Common myeloid progenitor, CD34-positive (primary cell): ENCODE data around the gene MID1.

Experiments used
- CTCF ChIA-PET: fragments of 350-600 bp; sonication (Branson Sonifier 250); formaldehyde crosslinking; loops from one replicate; lab custom pipeline; 2021; ENCODE audit warnings: antibody characterized with exemption; lab: Charles Lee
- POLR2A ChIA-PET: fragments of 350-600 bp; sonication (Branson Sonifier 250); formaldehyde crosslinking; loops from one replicate; lab custom pipeline; 2021; ENCODE audit warnings: antibody characterized with exemption; lab: Charles Lee
- DNase-seq, 3 donors: peaks; one replicate each; pipeline versions ENCODE4 v3.0.0 to v3.0.0-alpha.2; 2013
- H3K27ac ChIP-seq, 2 experiments: 1 replicate in 1 of 2; 2 replicates in 1 of 2; pipeline ENCODE4 v1.7.0; 2013; ENCODE audit warnings: inconsistent platforms in 2 of 2, low read length in 2 of 2, mild to moderate bottlenecking in 2 of 2, low read depth in 1 of 2, moderate library complexity in 1 of 2; ENCODE audit not compliant: severe bottlenecking in 2 of 2, insufficient read depth in 1 of 2, poor library complexity in 1 of 2
- H3K27me3 ChIP-seq, 5 experiments: replicated peaks in 2 of 5; 1 replicate in 3 of 5; 2 replicates in 2 of 5; pipeline versions ENCODE4 v1.6.1 to v1.7.0; 2013; ENCODE audit warnings: low read length in 4 of 5, mild to moderate bottlenecking in 2 of 5, moderate library complexity in 2 of 5, inconsistent platforms in 1 of 5; ENCODE audit not compliant: insufficient read depth in 5 of 5, control insufficient read depth in 4 of 5
- H3K36me3 ChIP-seq, 4 experiments: 1 replicate in 2 of 4; 2 replicates in 2 of 4; pipeline versions ENCODE4 v1.6.1 to v1.7.0; 2013; ENCODE audit warnings: low read length in 3 of 4, control low read depth in 1 of 4, mild to moderate bottlenecking in 1 of 4; ENCODE audit not compliant: control insufficient read depth in 4 of 4, insufficient read depth in 4 of 4
- H3K4me1 ChIP-seq, 4 experiments: 1 replicate in 3 of 4; 2 replicates in 1 of 4; pipeline versions ENCODE4 v1.6.1 to v1.7.1; 2013; ENCODE audit warnings: low read length in 3 of 4, mild to moderate bottlenecking in 3 of 4, control low read depth in 1 of 4, inconsistent platforms in 1 of 4, moderate library complexity in 1 of 4; ENCODE audit not compliant: control insufficient read depth in 4 of 4, insufficient read depth in 4 of 4; ENCODE audit errors: control extremely low read depth in 1 of 4
- H3K4me3 ChIP-seq, 7 experiments: 1 replicate in 4 of 7; 2 replicates in 3 of 7; pipeline versions ENCODE4 v1.5.1 to v1.7.0; 2013; ENCODE audit warnings: mild to moderate bottlenecking in 7 of 7, low read length in 6 of 7, moderate library complexity in 6 of 7, inconsistent platforms in 2 of 7, low read depth in 2 of 7, control low read depth in 1 of 7; ENCODE audit not compliant: insufficient read depth in 4 of 7, control insufficient read depth in 1 of 7; ENCODE audit errors: extremely low read depth in 1 of 7
- H3K9me3 ChIP-seq, 5 experiments: 1 replicate in 4 of 5; 2 replicates in 1 of 5; pipeline versions ENCODE4 v1.6.1 to v1.7.1; 2013; ENCODE audit warnings: low read length in 4 of 5, mild to moderate bottlenecking in 2 of 5, inconsistent platforms in 1 of 5, low read depth in 1 of 5, moderate library complexity in 1 of 5; ENCODE audit not compliant: control insufficient read depth in 4 of 5, insufficient read depth in 2 of 5; ENCODE audit errors: control extremely low read depth in 1 of 5
- WGBS: methylation state at CpG from one replicate; pipeline ENCODE4 v1.1.5; 2013; ENCODE audit not compliant: insufficient coverage; 5-methylcytosine and 5-hydroxymethylcytosine counted together

MID1 gene

GRCh38 chrX:10631416-10632145 is 11.2 kb upstream of the MID1 start:
- 90% methylated on average over 4 of the region's 7 CpGs for WGBS
- H3K27ac ChIP-seq: no peak overlapping the region
- ChIA-PET CTCF (interaction anchor here (1.0 to 1.2 kb wide), 2 partner anchors 15 to 506 kb away, joined by 3 read pairs; no protein-coding TSS in a partner anchor), POLR2A (no interaction called here)
- H3K27me3 ChIP-seq: peaks cover 0 to 2% (median 0%) of the 10 kb centered on the region in 5 experiments
- DNase-seq: no peak
- H3K36me3 ChIP-seq: no peaks in the 10 kb centered on the region
- no peaks in the 10 kb centered on the region for H3K9me3 ChIP-seq
- no peak overlapping the region for H3K4me3 ChIP-seq
- peaks cover 0 to 2% (median 0%) of the 10 kb centered on the region in 4 experiments for H3K4me1 ChIP-seq

DNA sequence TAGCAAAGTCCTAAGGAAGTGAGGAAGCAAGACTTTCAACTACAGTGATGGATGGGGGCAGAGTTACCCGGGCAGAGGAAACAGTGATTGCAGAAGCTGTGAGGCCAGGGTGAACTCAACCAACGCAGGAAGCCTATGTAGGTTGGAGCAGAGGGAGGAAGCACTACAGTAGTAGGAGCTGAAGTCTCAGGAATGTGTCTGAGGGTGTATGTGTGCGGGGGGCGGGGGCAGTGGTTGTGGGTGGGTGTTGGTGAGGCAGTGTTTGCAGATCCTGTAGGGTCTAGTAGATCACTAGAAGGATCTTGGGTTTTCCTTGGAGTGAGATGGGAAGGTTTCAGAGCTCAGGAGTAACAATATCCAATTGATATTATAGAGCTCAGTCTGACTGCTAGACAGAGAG is 9.9 kb upstream of the MID1 start:
- H3K27me3 ChIP-seq: peaks cover 0 to 2% (median 0%) of the 10 kb centered on the region in 5 experiments
- no peaks in the 10 kb centered on the region for H3K9me3 ChIP-seq
- no peak for DNase-seq
- H3K4me1 ChIP-seq: peaks cover 0 to 2% (median 0%) of the 10 kb centered on the region in 4 experiments
- POLR2A ChIA-PET: no interaction called here
- CTCF ChIA-PET: no interaction called here
- no peak overlapping the region for H3K27ac ChIP-seq
- H3K36me3 ChIP-seq: no peaks in the 10 kb centered on the region
- H3K4me3 ChIP-seq: no peak overlapping the region
- 35% methylated on average over 4 of the region's 4 CpGs for WGBS

DNA sequence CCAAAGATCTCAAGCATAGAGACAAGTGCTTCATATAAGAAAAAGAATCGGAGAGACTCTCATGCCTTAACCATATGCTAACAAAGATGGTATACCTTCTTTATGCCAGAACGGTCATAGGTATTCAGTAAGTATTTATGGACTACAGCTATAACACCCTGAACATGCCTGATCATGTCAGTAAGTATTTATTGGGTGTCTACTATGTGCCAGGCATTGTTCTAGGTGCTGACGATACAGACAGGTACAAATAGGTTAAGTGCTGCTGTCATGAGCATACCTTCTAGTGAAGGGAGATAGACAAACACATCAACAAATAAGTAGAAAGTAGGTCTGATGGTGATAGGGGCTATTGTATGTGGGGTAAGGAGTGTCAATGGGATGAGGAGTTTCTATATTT is 9.5 kb upstream of the MID1 start:
- no peaks in the 10 kb centered on the region for H3K36me3 ChIP-seq
- no peak overlapping the region for H3K4me3 ChIP-seq
- H3K27me3 ChIP-seq: peaks cover 0 to 2% (median 0%) of the 10 kb centered on the region in 5 experiments
- DNase-seq: no peak
- H3K9me3 ChIP-seq: no peaks in the 10 kb centered on the region
- WGBS: 80% methylated on average over 1 of the region's 3 CpGs
- H3K27ac ChIP-seq: no peak overlapping the region
- CTCF ChIA-PET: no interaction called here
- peaks cover 0 to 2% (median 0%) of the 10 kb centered on the region in 4 experiments for H3K4me1 ChIP-seq
- POLR2A ChIA-PET: no interaction called here

- Histone ChIP-seq H3K4me1 (peaks cover 0 to 2% (median 0%) of the 10 kb centered on the region in 4 experiments), H3K9me3 (no peaks in the 10 kb centered on the region), H3K27me3 (peaks cover 0 to 3% (median 0%) of the 10 kb centered on the region in 5 experiments), H3K36me3 (no peaks in the 10 kb centered on the region), H3K4me3 (no peak overlapping the region), H3K27ac (no peak overlapping the region)
- no peak for DNase-seq
- 69% methylated on average over 3 of the region's 3 CpGs for WGBS
- CTCF ChIA-PET: interaction anchor here (0.9 kb wide), 1 partner anchor 10 kb away, joined by 3 read pairs; no protein-coding TSS in a partner anchor
- POLR2A ChIA-PET: no interaction called here
Measured at GRCh38 chrX:10628906-10629305, 8.5 kb upstream of the MID1 start.

- Histone ChIP-seq H3K27ac (no peak overlapping the region), H3K36me3 (no peaks in the 10 kb centered on the region), H3K4me3 (no peak overlapping the region), H3K9me3 (no peaks in the 10 kb centered on the region), H3K27me3 (peaks cover 0 to 52% (median 26%) of the 10 kb centered on the region in 5 experiments), H3K4me1 (peaks cover 2 to 17% (median 9%) of the 10 kb centered on the region in 4 experiments)
- POLR2A ChIA-PET: no interaction called here
- WGBS: 56% methylated on average over 3 of the region's 3 CpGs
- DNase-seq: no peak
- CTCF ChIA-PET: no interaction called here
Measured at GRCh38 chrX:10622197-10622596, 1.8 kb upstream of the MID1 start.

- DNase-seq: peak in 2 of 3 donors; percentile 49 to 56
- Histone ChIP-seq H3K36me3 (no peaks in the 10 kb centered on the region), H3K9me3 (no peaks in the 10 kb centered on the region), H3K4me3 (peak overlapping the region; percentile 26 to 76 (median 59)), H3K27ac (no peak overlapping the region), H3K27me3 (peaks cover 0 to 66% (median 29%) of the 10 kb centered on the region in 5 experiments), H3K4me1 (peaks cover 2 to 17% (median 9%) of the 10 kb centered on the region in 4 experiments)
- POLR2A ChIA-PET: interaction anchor here (0.6 kb wide), 1 partner anchor 723 kb away, joined by 6 read pairs; no protein-coding TSS in a partner anchor
- WGBS: 30% methylated on average over 10 of the region's 11 CpGs
- CTCF ChIA-PET: interaction anchor here (1.6 to 3.3 kb wide), 3 partner anchors 21 to 609 kb away, joined by 3 to 14 read pairs (median 6); no protein-coding TSS in a partner anchor
Measured at GRCh38 chrX:10619425-10620046, 849 bp downstream of the MID1 start.
